Smooth muscle cell (in vitro differentiated cells): ENCODE results near the gene SLK. TPM values are rescaled to one million over a fixed set of nuclear protein-coding genes. Genes with fewer than 3 reads are reported as not detected.

Experiments
- DNase-seq: peaks from one replicate; lab custom pipeline; 2025; ENCODE audit not compliant: unreplicated experiment; lab: John Stamatoyannopoulos, UW
- H2AFZ ChIP-seq: fragments of 200-600 bp; sonication (generic); 2 replicates; pipeline ENCODE4 v1.6.0; 2016; ENCODE audit warnings: antibody characterized with exemption, low read depth, mild to moderate bottlenecking
- H3F3A ChIP-seq: fragments of 200-600 bp; sonication (generic); 2 replicates; pipeline ENCODE4 v1.6.0; 2017; ENCODE audit warnings: antibody characterized with exemption, low read depth
- H3K27ac ChIP-seq: fragments of 200-600 bp; sonication (generic); 2 replicates; pipeline ENCODE4 v1.5.1; 2016; ENCODE audit warnings: low read depth, mild to moderate bottlenecking
- H3K27me3 ChIP-seq: fragments of 200-600 bp; sonication (generic); 2 replicates; pipeline ENCODE4 v1.6.1; 2016; ENCODE audit warnings: low read depth, mild to moderate bottlenecking
- H3K36me3 ChIP-seq: fragments of 200-600 bp; sonication (generic); 2 replicates; pipeline ENCODE4 v1.5.1; 2016; ENCODE audit warnings: low read depth
- H3K4me1 ChIP-seq: fragments of 200-600 bp; sonication (generic); 2 replicates; pipeline ENCODE4 v1.5.1; 2016; ENCODE audit warnings: low read depth
- H3K4me2 ChIP-seq: fragments of 200-600 bp; sonication (generic); 2 replicates; pipeline ENCODE4 v1.6.0; 2016; ENCODE audit warnings: mild to moderate bottlenecking
- H3K4me3 ChIP-seq: fragments of 200-600 bp; sonication (generic); 2 replicates; pipeline ENCODE4 v1.5.1; 2016; ENCODE audit warnings: mild to moderate bottlenecking
- H3K79me2 ChIP-seq: fragments of 200-600 bp; sonication (generic); 2 replicates; pipeline ENCODE4 v1.6.0; 2016; ENCODE audit warnings: low read depth, mild to moderate bottlenecking
- H3K9ac ChIP-seq: fragments of 200-600 bp; sonication (generic); 2 replicates; pipeline ENCODE4 v1.6.0; 2016; ENCODE audit warnings: low read depth
- H3K9me3 ChIP-seq: fragments of 200-600 bp; sonication (generic); replicated peaks from 2 replicates; pipeline ENCODE4 v1.5.1; 2016; ENCODE audit warnings: low read depth
- H4K20me1 ChIP-seq: fragments of 200-600 bp; sonication (generic); 2 replicates; pipeline ENCODE4 v1.6.0; 2016; ENCODE audit warnings: low read depth
- WGBS: methylation state at CpG from one replicate; pipeline ENCODE4 v1.1.7; 2016; ENCODE audit warnings: low lambda C conversion rate; 5-methylcytosine and 5-hydroxymethylcytosine counted together
- polyA plus RNA-seq: library from polyadenylated mRNA; unstranded; fragments of >200 nt; fragmentation: Nextera tagmentation; extraction: Ambion mirVana; gene quantifications from 2 replicates; pipeline ENCODE4 v1.2.1, GENCODE V29; 2016
- total RNA-seq: library from RNA; depleted of rRNA; stranded (reverse); fragments of >200 nt; gene quantifications from 2 replicates; pipeline ENCODE4 v1.2.3, GENCODE V29; 2014
- TF ChIP-seq, protein P1 (sequence below): fragments of 200-600 bp; sonication (generic); IDR thresholded peaks from 2 replicates; pipeline ENCODE4 v1.5.1; 2017; ENCODE audit warnings: borderline replicate concordance, mild to moderate bottlenecking, antibody characterized with exemption; ENCODE audit not compliant: insufficient read depth, poor library complexity, severe bottlenecking

Gene SLK
- total and polyA plus RNA-seq, 2 experiments from 2014 or later, result 15.5 to 45.7 TPM

DNA sequence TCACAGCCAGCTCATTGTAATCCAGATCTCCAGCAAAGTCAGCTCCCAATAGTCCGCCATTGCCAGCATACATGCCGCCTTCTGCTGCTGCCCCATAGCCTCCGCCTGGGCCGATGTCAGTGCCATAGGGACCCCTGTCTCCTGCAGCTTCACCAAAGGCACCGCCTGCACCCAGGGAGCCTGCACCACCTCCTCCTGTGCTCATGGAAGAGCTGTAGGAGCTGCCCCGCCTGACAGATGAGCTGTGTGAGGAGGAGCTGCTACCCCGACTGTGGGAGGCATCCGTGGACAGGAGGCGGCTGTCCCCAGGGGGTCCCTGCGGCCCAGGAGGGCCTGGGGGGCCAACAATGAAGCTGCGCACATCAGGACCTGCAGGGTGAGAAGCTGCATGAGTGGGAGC, 67.0 kb downstream of the SLK start:
- Histone ChIP-seq H3K27ac (no peak overlapping the region), H3K36me3 (peaks cover 3% of the 10 kb centered on the region), H3K4me2 (no peak overlapping the region), H2AFZ (no peak overlapping the region), H3K9me3 (no peaks in the 10 kb centered on the region), H3K4me1 (peaks cover 4% of the 10 kb centered on the region), H3F3A (no peaks in the 10 kb centered on the region), H3K4me3 (no peak overlapping the region), H3K79me2 (no peaks in the 10 kb centered on the region), H4K20me1 (no peaks in the 10 kb centered on the region), H3K27me3 (no peaks in the 10 kb centered on the region), H3K9ac (no peak overlapping the region)
- TF ChIP-seq, protein P1, sequence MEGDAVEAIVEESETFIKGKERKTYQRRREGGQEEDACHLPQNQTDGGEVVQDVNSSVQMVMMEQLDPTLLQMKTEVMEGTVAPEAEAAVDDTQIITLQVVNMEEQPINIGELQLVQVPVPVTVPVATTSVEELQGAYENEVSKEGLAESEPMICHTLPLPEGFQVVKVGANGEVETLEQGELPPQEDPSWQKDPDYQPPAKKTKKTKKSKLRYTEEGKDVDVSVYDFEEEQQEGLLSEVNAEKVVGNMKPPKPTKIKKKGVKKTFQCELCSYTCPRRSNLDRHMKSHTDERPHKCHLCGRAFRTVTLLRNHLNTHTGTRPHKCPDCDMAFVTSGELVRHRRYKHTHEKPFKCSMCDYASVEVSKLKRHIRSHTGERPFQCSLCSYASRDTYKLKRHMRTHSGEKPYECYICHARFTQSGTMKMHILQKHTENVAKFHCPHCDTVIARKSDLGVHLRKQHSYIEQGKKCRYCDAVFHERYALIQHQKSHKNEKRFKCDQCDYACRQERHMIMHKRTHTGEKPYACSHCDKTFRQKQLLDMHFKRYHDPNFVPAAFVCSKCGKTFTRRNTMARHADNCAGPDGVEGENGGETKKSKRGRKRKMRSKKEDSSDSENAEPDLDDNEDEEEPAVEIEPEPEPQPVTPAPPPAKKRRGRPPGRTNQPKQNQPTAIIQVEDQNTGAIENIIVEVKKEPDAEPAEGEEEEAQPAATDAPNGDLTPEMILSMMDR, result no peak
- DNase-seq, result no peak
- 94% methylated on average over 11 of the region's 11 CpGs for WGBS

DNA sequence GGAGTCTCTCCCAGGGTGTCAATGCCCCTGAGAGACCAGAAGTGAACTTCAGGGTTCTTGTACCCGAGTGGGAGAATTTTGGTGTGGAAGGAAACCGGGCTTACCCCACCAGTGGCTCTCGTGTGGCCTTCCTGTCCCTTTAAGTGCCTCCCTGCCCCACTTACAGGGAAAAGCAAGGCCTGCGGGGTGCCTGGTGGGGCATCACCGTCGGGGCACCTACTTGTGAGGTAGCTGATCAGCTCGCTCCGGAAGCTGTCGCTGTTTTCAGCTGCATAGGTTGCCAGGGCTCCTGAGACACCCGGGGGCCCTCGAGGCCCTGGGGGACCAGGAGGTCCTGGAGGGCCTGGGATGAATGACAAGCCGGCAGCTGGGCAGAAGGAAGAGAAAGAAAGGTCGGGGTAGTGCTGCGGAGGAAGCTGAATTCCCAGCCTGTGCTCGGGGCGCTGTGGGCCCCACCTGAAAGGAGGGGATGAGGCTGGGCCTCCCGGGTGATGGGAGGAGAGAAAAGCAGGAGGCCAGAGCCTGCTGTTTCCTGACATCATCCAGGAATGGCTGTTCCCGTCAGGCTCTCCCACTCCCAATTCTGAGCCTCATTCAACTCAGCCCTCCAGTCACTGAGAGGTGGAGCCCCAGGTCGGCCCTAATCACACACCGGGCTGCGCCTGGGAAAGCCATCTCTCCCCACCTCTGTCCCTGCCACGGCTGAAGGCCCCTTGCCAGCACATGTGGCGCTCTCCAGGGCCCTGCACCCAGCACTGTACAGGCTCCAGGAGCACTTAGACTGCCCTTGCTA, 67.7 kb downstream of the SLK start:
- H3K4me1 ChIP-seq, result peaks cover 4% of the 10 kb centered on the region
- no peaks in the 10 kb centered on the region for H3F3A ChIP-seq
- TF ChIP-seq, protein P1, result no peak
- H3K4me2 ChIP-seq, result no peak overlapping the region
- H3K27ac ChIP-seq, result no peak overlapping the region
- WGBS, result 89% methylated on average over 23 of the region's 23 CpGs
- no peak overlapping the region for H2AFZ ChIP-seq
- no peaks in the 10 kb centered on the region for H4K20me1 ChIP-seq
- no peak overlapping the region for H3K4me3 ChIP-seq
- peaks cover 3% of the 10 kb centered on the region for H3K36me3 ChIP-seq
- H3K9me3 ChIP-seq, result no peaks in the 10 kb centered on the region
- H3K79me2 ChIP-seq, result no peaks in the 10 kb centered on the region
- no peak for DNase-seq
- H3K9ac ChIP-seq, result no peak overlapping the region
- no peaks in the 10 kb centered on the region for H3K27me3 ChIP-seq

DNA sequence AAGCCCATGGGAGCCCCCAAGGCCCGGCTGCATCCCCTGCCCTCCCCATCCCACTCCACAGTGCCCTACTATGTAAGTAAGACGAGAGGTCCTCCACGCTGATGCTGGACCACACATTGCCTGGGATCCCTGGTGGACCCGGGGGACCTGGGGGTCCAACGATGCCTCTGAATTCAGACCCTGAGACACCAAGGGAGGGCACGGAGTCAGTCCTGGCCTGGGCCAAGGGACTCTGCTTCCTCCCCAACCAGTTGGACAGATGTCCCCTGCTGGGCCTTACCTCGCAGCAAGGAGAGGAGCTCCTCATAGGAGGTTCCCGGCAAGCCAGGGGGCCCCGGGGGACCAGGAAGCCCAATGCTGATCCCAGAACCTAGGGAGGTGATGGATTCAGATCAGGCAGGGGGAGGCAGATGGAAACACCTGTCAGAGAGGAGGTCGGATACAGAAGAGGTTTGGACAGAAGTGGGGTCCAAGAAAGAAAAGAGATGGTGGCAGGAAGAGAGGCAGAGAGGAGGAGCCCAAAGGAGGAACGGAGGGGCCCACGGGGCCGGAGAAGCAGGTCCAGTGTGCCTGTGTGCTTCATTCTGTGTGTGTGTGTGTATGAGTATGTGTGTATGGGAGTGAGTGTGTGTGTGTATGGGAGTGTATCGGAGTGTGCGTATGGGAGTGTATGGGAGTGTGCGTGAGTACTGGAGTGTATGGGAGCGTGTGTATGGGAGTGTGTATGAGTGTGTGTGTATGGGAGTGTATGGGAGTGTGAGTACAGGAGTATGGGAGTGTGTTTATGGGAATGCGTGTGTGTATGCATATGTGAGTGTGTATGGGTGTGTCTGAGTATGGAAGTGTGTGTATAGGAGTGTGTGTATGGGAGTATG, 68.5 kb downstream of the SLK start:
- no peaks in the 10 kb centered on the region for H3K79me2 ChIP-seq
- H3K4me2 ChIP-seq, result no peak overlapping the region
- no peak for DNase-seq
- no peak overlapping the region for H3K27ac ChIP-seq
- TF ChIP-seq, protein P1, result no peak
- 90% methylated on average over 18 of the region's 18 CpGs for WGBS
- no peaks in the 10 kb centered on the region for H3K27me3 ChIP-seq
- no peaks in the 10 kb centered on the region for H3F3A ChIP-seq
- no peak overlapping the region for H3K9ac ChIP-seq
- H2AFZ ChIP-seq, result no peak overlapping the region
- H3K36me3 ChIP-seq, result peaks cover 3% of the 10 kb centered on the region
- no peaks in the 10 kb centered on the region for H4K20me1 ChIP-seq
- peaks cover 4% of the 10 kb centered on the region for H3K4me1 ChIP-seq
- H3K9me3 ChIP-seq, result no peaks in the 10 kb centered on the region
- no peak overlapping the region for H3K4me3 ChIP-seq
